ENCODE data around the gene SPACDR. TPM values are rescaled to one million over a fixed set of nuclear protein-coding genes. Genes with fewer than 3 reads are reported as not detected.
"Not testable (repeated sequence)": the region's sequence is repeated elsewhere in the genome, so short reads cannot be mapped to it uniquely, and the experiment has no call there.

Gene SPACDR
- total RNA-seq, 2 experiments from 2014 or later: 0.64 to 0.93 TPM

GRCh38 chr7:100509231-100509630 lies 45.2 kb upstream of the SPACDR start:
- intact Hi-C loops (cut with DNase I, micrococcal nuclease): no loop called here
- no peak for TF ChIP-seq CTCF (IDR thresholded peaks at IDR 0.05)
- ChIA-PET POLR2A (no interaction called here), CTCF (interaction anchor here (0.9 to 1.2 kb wide), 2 partner anchors 13 to 26 kb away, joined by 3 read pairs; no protein-coding TSS in a partner anchor)
- no peak overlapping the region for H3K27ac ChIP-seq (ENCODE audit: low read depth in 1 of 2, low read length in 2 of 2)
- no peak for ATAC-seq (ENCODE audit: poor library complexity)
- H3K36me3 ChIP-seq (ENCODE audit: insufficient read depth, low read length): no peaks in the 10 kb centered on the region
- H3K27me3 ChIP-seq (ENCODE audit: control insufficient read depth in 1 of 2, insufficient read depth in 2 of 2, low read length in 2 of 2): no peaks in the 10 kb centered on the region
- H3K4me3 Mint-ChIP-seq: no peak overlapping the region
- H3K36me3 Mint-ChIP-seq (ENCODE audit: low read depth): no peaks in the 10 kb centered on the region
- no peaks in the 10 kb centered on the region for H3K27me3 Mint-ChIP-seq
- no peaks in the 10 kb centered on the region for H3K9me3 ChIP-seq (ENCODE audit: control insufficient read depth in 1 of 2, insufficient read depth in 1 of 2, low read length in 2 of 2)
- no peaks in the 10 kb centered on the region for H3K4me1 ChIP-seq (ENCODE audit: insufficient read depth, low read length)
- H3K4me3 ChIP-seq (ENCODE audit: low read length): no peak overlapping the region
- H3K27ac Mint-ChIP-seq: no peak overlapping the region
- H3K9me3 Mint-ChIP-seq: no peaks in the 10 kb centered on the region
- H3K4me1 Mint-ChIP-seq (ENCODE audit: low read depth): peaks cover 8% of the 10 kb centered on the region
- no peak for DNase-seq

GRCh38 chr7:100506356-100506923 lies 42.4 kb upstream of the SPACDR start:
- Mint-ChIP-seq H3K36me3 (ENCODE audit: low read depth) (no peaks in the 10 kb centered on the region), H3K4me1 (ENCODE audit: low read depth) (no peaks in the 10 kb centered on the region), H3K4me3 (no peak overlapping the region), H3K27ac (no peak overlapping the region), H3K9me3 (no peaks in the 10 kb centered on the region), H3K27me3 (no peaks in the 10 kb centered on the region)
- ChIA-PET CTCF (interaction anchor here (1.3 kb wide), 1 partner anchor 54 kb away, joined by 4 read pairs; no protein-coding TSS in a partner anchor), POLR2A (interaction anchor here (1.2 kb wide), 1 partner anchor 10 kb away, joined by 4 read pairs; no protein-coding TSS in a partner anchor)
- no peak overlapping the region for H3K4me3 ChIP-seq (ENCODE audit: low read length)
- DNase-seq (no peak), ATAC-seq (ENCODE audit: poor library complexity) (no peak)
- H3K9me3 ChIP-seq (ENCODE audit: control insufficient read depth in 1 of 2, insufficient read depth in 1 of 2, low read length in 2 of 2): no peaks in the 10 kb centered on the region
- TF ChIP-seq CTCF (IDR thresholded peaks at IDR 0.05): no peak
- intact Hi-C loops (cut with DNase I, micrococcal nuclease): no loop called here
- H3K36me3 ChIP-seq (ENCODE audit: insufficient read depth, low read length): no peaks in the 10 kb centered on the region
- H3K27me3 ChIP-seq (ENCODE audit: control insufficient read depth in 1 of 2, insufficient read depth in 2 of 2, low read length in 2 of 2): no peaks in the 10 kb centered on the region
- no peaks in the 10 kb centered on the region for H3K4me1 ChIP-seq (ENCODE audit: insufficient read depth, low read length)
- H3K27ac ChIP-seq (ENCODE audit: low read depth in 1 of 2, low read length in 2 of 2): no peak overlapping the region

- no peaks in the 10 kb centered on the region for H3K9me3 Mint-ChIP-seq
- POLR2A ChIA-PET: no interaction called here
- H3K36me3 Mint-ChIP-seq (ENCODE audit: low read depth): no peaks in the 10 kb centered on the region
- no peak for DNase-seq
- intact Hi-C loops (cut with DNase I, micrococcal nuclease): no loop called here
- H3K36me3 ChIP-seq (ENCODE audit: insufficient read depth, low read length): no peaks in the 10 kb centered on the region
- no peaks in the 10 kb centered on the region for H3K27me3 Mint-ChIP-seq
- no peak for ATAC-seq (ENCODE audit: poor library complexity)
- no peak overlapping the region for H3K27ac ChIP-seq (ENCODE audit: low read depth in 1 of 2, low read length in 2 of 2)
- H3K9me3 ChIP-seq (ENCODE audit: control insufficient read depth in 1 of 2, insufficient read depth in 1 of 2, low read length in 2 of 2): no peaks in the 10 kb centered on the region
- no peak overlapping the region for H3K27ac Mint-ChIP-seq
- no peak overlapping the region for H3K4me3 ChIP-seq (ENCODE audit: low read length)
- no peaks in the 10 kb centered on the region for H3K4me1 Mint-ChIP-seq (ENCODE audit: low read depth)
- TF ChIP-seq CTCF (IDR thresholded peaks at IDR 0.05): no peak
- no peaks in the 10 kb centered on the region for H3K4me1 ChIP-seq (ENCODE audit: insufficient read depth, low read length)
- no peaks in the 10 kb centered on the region for H3K27me3 ChIP-seq (ENCODE audit: control insufficient read depth in 1 of 2, insufficient read depth in 2 of 2, low read length in 2 of 2)
- CTCF ChIA-PET: no interaction called here
- no peak overlapping the region for H3K4me3 Mint-ChIP-seq
Measured at GRCh38 chr7:100504887-100505611, 41.0 kb upstream of the SPACDR start.

- H3K36me3 ChIP-seq (ENCODE audit: insufficient read depth, low read length); H3K9me3 ChIP-seq (ENCODE audit: control insufficient read depth in 1 of 2, insufficient read depth in 1 of 2, low read length in 2 of 2); ATAC-seq (ENCODE audit: poor library complexity); H3K27me3 ChIP-seq (ENCODE audit: control insufficient read depth in 1 of 2, insufficient read depth in 2 of 2, low read length in 2 of 2); H3K27me3 Mint-ChIP-seq; H3K9me3 Mint-ChIP-seq; H3K4me3 Mint-ChIP-seq; intact Hi-C loops (cut with DNase I, micrococcal nuclease); H3K27ac Mint-ChIP-seq; DNase-seq; H3K4me1 ChIP-seq (ENCODE audit: insufficient read depth, low read length); H3K36me3 Mint-ChIP-seq (ENCODE audit: low read depth); CTCF ChIA-PET; H3K4me3 ChIP-seq (ENCODE audit: low read length); H3K27ac ChIP-seq (ENCODE audit: low read depth in 1 of 2, low read length in 2 of 2); POLR2A ChIA-PET; H3K4me1 Mint-ChIP-seq (ENCODE audit: low read depth): not testable (repeated sequence)
Measured at GRCh38 chr7:100504031-100504430, 40.0 kb upstream of the SPACDR start.

- CTCF ChIA-PET; H3K27me3 ChIP-seq (ENCODE audit: control insufficient read depth in 1 of 2, insufficient read depth in 2 of 2, low read length in 2 of 2); H3K36me3 Mint-ChIP-seq (ENCODE audit: low read depth); H3K4me3 Mint-ChIP-seq; H3K27ac ChIP-seq (ENCODE audit: low read depth in 1 of 2, low read length in 2 of 2); H3K4me3 ChIP-seq (ENCODE audit: low read length); H3K4me1 Mint-ChIP-seq (ENCODE audit: low read depth); H3K4me1 ChIP-seq (ENCODE audit: insufficient read depth, low read length); H3K9me3 Mint-ChIP-seq; DNase-seq; H3K27ac Mint-ChIP-seq; intact Hi-C loops (cut with DNase I, micrococcal nuclease); H3K9me3 ChIP-seq (ENCODE audit: control insufficient read depth in 1 of 2, insufficient read depth in 1 of 2, low read length in 2 of 2); H3K36me3 ChIP-seq (ENCODE audit: insufficient read depth, low read length); ATAC-seq (ENCODE audit: poor library complexity); H3K27me3 Mint-ChIP-seq: not testable (repeated sequence)
- POLR2A ChIA-PET: interaction anchor here (0.6 kb wide), 2 partner anchors 34 to 38 kb away, joined by 3 read pairs; no protein-coding TSS in a partner anchor
Measured at GRCh38 chr7:100500743-100501142, 36.7 kb upstream of the SPACDR start.

All from CD4-positive, alpha-beta T cell (primary cell).